Colonic mucosa (tissue), 4 donors: ENCODE results near the gene ZNF705A. TPM values are rescaled to one million over a fixed set of nuclear protein-coding genes. Genes with fewer than 3 reads are reported as not detected.
"Not testable (repeated sequence)": the region's sequence is repeated elsewhere in the genome, so short reads cannot be mapped to it uniquely, and the experiment has no call there.

ENCODE experiments used
- DNase-seq: peaks from one replicate; pipeline ENCODE4 v3.0.0-alpha.2; 2020
- H3K27ac ChIP-seq: fragments of 200-600 bp; one replicate; pipeline ENCODE4 v1.8.0; 2021
- H3K27me3 ChIP-seq: fragments of 200-600 bp; one replicate; pipeline ENCODE4 v1.8.0; 2021
- H3K36me3 ChIP-seq: fragments of 200-600 bp; one replicate; pipeline ENCODE4 v1.8.0; 2021
- H3K4me1 ChIP-seq: fragments of 200-600 bp; one replicate; pipeline ENCODE4 v1.8.0; 2021; ENCODE audit warnings: mild to moderate bottlenecking
- H3K4me3 ChIP-seq: fragments of 200-600 bp; one replicate; pipeline ENCODE4 v1.8.0; 2021
- H3K9ac ChIP-seq, 2 donors: one replicate each; pipeline ENCODE4 v1.7.0; 2013; ENCODE audit warnings: control low read depth in 2 of 2, low read depth in 2 of 2, low read length in 2 of 2
- H3K9me3 ChIP-seq: fragments of 200-600 bp; one replicate; pipeline ENCODE4 v1.8.0; 2021
- intact Hi-C: fragments of 100-400 bp; cut with DNase I; formaldehyde crosslinking; loops from one replicate; pipeline ENCODE4 v1.14.1; 2022
- total RNA-seq, 2 donors: library from RNA; stranded (reverse); fragmentation: NEBNext Ultra II Directional in 1 of 2; extraction: Animal tissue kit (Norgen Biotek cat#: 25700) in 1 of 2; gene quantifications; one replicate each; pipeline ENCODE4 v1.2.1, GENCODE V29; 2021
- TF ChIP-seq, protein P1 (sequence below): fragments of 200-600 bp; IDR thresholded peaks from one replicate; pipeline ENCODE4 v1.8.0; 2022; ENCODE audit warnings: antibody characterized with exemption, mild to moderate bottlenecking
- donor health status: healthy.
- donor health status: DM: no; HTN: no; CAD: no.
- donor health status: DM: no; HTN: no; CAD: no.

The ZNF705A gene
- total RNA-seq, 2 donors from 2014 or later = not detected

GRCh38 chr12:8127138-8127537 lies 29.7 kb upstream of the ZNF705A start:
- intact Hi-C loops = no loop called here
- TF ChIP-seq, protein P1, sequence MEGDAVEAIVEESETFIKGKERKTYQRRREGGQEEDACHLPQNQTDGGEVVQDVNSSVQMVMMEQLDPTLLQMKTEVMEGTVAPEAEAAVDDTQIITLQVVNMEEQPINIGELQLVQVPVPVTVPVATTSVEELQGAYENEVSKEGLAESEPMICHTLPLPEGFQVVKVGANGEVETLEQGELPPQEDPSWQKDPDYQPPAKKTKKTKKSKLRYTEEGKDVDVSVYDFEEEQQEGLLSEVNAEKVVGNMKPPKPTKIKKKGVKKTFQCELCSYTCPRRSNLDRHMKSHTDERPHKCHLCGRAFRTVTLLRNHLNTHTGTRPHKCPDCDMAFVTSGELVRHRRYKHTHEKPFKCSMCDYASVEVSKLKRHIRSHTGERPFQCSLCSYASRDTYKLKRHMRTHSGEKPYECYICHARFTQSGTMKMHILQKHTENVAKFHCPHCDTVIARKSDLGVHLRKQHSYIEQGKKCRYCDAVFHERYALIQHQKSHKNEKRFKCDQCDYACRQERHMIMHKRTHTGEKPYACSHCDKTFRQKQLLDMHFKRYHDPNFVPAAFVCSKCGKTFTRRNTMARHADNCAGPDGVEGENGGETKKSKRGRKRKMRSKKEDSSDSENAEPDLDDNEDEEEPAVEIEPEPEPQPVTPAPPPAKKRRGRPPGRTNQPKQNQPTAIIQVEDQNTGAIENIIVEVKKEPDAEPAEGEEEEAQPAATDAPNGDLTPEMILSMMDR = no peak
- no peak for DNase-seq
- Histone ChIP-seq H3K9ac (no peak overlapping the region), H3K9me3 (no peaks in the 10 kb centered on the region), H3K4me1 (no peaks in the 10 kb centered on the region), H3K27ac (no peak overlapping the region), H3K4me3 (no peak overlapping the region), H3K27me3 (no peaks in the 10 kb centered on the region), H3K36me3 (no peaks in the 10 kb centered on the region)

- intact Hi-C loops, H3K4me1 ChIP-seq, DNase-seq, H3K9me3 ChIP-seq, H3K4me3 ChIP-seq, H3K27me3 ChIP-seq, H3K36me3 ChIP-seq, H3K9ac ChIP-seq, H3K27ac ChIP-seq: not testable (repeated sequence)
These were observed 23.0 kb upstream of the ZNF705A start for GRCh38 chr12:8133636-8134397.

DNA sequence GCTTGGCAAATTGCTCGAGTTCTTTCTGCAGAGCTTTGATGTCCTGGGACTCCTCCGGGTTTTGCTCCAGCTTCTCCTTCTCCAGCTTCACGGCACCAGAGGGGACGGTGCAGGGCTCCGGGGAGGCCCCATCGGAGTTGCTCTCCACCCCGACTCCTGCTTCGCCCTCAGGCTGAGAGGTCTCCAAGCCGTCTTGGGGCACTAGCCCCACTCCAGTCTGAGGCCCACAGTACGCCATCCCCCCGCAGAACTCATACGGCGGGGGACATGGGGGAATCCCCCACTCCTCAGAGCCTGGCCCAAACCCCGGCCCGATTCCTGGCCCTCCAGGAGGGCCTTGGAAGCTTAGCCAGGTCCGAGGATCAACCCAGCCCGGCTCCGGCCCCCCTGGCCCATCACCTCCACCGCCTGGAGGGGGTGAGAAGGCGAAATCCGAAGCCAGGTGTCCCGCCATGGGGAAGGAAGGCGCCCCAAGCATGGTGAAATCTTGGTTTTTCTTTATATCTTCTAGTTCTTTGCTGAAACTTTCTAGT lies 22.4 kb upstream of the ZNF705A start:
- H3K9ac ChIP-seq, H3K27me3 ChIP-seq, H3K4me1 ChIP-seq, DNase-seq, H3K36me3 ChIP-seq, H3K9me3 ChIP-seq, intact Hi-C loops, H3K4me3 ChIP-seq, H3K27ac ChIP-seq: not testable (repeated sequence)

DNA sequence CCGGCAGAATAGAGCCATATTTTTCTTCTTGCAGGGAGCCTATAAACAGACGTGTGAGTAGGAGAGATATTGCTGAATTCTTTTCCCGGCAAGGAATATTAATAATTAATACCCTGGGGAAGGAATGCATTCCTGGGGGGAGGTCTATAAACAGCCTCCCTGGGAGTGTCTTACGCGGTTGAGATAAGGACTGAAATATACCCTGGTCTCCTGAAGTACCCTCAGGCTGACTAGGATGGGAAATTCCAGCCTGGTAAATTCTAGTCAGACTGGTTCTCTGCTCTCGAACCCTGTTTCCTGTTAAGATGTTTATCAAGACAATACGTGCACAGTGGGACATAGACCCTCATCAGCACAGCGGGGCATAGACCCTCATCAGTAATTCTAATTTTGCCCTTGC lies 15.2 kb upstream of the ZNF705A start:
- H3K36me3 ChIP-seq, DNase-seq, intact Hi-C loops, H3K27ac ChIP-seq, H3K9ac ChIP-seq, H3K4me1 ChIP-seq, H3K4me3 ChIP-seq, H3K27me3 ChIP-seq, H3K9me3 ChIP-seq: not testable (repeated sequence)

- TF ChIP-seq, protein P1 = no peak
- intact Hi-C loops = no loop called here
- Histone ChIP-seq H3K9me3 (no peaks in the 10 kb centered on the region), H3K36me3 (no peaks in the 10 kb centered on the region), H3K27me3 (no peaks in the 10 kb centered on the region), H3K4me3 (no peak overlapping the region), H3K27ac (no peak overlapping the region), H3K9ac (no peak overlapping the region), H3K4me1 (no peaks in the 10 kb centered on the region)
- DNase-seq = no peak
These were observed 13.6 kb upstream of the ZNF705A start for GRCh38 chr12:8143261-8143660.

DNA sequence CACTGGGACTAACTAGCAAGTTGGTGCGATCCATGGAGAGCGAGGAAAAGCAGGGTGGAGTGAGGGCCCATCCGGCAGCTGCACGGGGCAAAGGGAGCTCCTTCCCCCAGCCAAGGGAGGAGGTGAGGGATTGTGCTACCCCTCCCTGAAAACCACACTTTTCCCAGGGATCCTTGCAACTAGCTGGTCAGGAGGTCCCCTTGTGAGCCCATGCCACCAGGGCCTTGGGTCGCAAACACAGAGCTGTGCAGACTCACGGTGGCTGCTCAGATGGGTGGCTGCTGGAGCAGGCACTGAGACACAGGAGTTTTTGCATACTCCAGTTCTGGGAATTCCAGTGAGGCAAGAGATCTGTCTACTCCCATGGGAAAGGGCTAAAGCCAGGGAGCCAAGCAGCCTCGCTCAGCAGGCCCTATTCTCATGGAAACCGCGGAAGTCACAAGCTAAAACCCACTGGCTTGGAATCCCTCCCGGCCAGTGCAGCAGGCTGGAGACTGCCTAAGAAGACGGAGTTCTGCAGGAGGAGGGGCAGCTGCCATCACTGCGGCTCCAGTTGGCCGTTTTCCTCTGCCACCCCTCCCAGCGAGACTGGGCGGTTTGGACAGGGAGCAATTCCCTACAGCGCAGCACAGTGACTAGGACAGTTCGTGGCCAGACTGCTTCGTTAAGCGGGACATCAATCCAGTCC lies 10.9 kb upstream of the ZNF705A start:
- DNase-seq = peak; percentile 23
- H3K36me3 ChIP-seq = no peaks in the 10 kb centered on the region
- intact Hi-C loops = no loop called here
- no peaks in the 10 kb centered on the region for H3K27me3 ChIP-seq
- H3K4me1 ChIP-seq = no peaks in the 10 kb centered on the region
- H3K27ac ChIP-seq = no peak overlapping the region
- H3K9me3 ChIP-seq = no peaks in the 10 kb centered on the region
- H3K4me3 ChIP-seq = no peak overlapping the region
- no peak overlapping the region for H3K9ac ChIP-seq
- TF ChIP-seq, protein P1 = no peak

DNA sequence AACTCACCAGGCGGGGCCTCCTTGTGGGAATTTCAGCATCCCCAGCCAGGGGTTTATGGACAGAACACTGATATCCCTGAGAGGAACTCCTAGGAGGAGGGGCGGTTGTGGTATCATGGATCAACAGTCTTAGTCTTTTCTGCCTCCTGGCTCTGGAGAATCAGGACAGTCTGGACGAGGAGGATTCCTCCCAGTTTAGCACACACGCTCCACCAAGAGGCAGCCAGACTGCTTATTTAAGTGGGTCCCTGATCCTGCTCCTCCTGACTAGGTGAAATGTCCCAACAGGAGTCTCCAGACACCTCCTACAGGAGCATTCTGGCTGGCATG lies 10.4 kb upstream of the ZNF705A start:
- TF ChIP-seq, protein P1 = no peak
- Histone ChIP-seq H3K36me3 (no peaks in the 10 kb centered on the region), H3K4me3 (no peak overlapping the region)

More for the DNA sequence above, 10.4 kb upstream of the ZNF705A start:
- no peaks in the 10 kb centered on the region for H3K9me3 ChIP-seq
- H3K27ac ChIP-seq = no peak overlapping the region
- H3K9ac ChIP-seq = no peak overlapping the region
- no peaks in the 10 kb centered on the region for H3K27me3 ChIP-seq
- intact Hi-C loops = no loop called here
- no peaks in the 10 kb centered on the region for H3K4me1 ChIP-seq
- DNase-seq = no peak
